ENCODE results near the gene RHBDL1. TPM values are rescaled to one million over a fixed set of nuclear protein-coding genes. Genes with fewer than 3 reads are reported as not detected.

Gene RHBDL1
- total and polyA plus RNA-seq, 9 of the 15 experiments (the other 6 are each of a cell fraction or from before 2014, with no cell fraction given), result 0.03 to 5.6 (median 1.3) TPM; not detected in 1

- TF ChIP-seq UBTF (IDR thresholded peaks at IDR 0.05; ENCODE audit: borderline replicate concordance in 1 of 2, low read depth in 2 of 2, low read length in 2 of 2) (0 out of 4 replicates have a peak, but pooled peaks of 1 of the 2 experiments have one; percentile 27), SMAD3 (CRISPR knock-in tag; conservative IDR thresholded peaks at IDR 0.05) (no peak), RBFOX2 (IDR thresholded peaks at IDR 0.05; ENCODE audit: low read depth, low read length) (peak; percentile 33), ZBTB9 (CRISPR knock-in tag; IDR thresholded peaks at IDR 0.05) (no peak), HDAC8 (tag; IDR thresholded peaks at IDR 0.05) (no peak), XRCC3 (IDR thresholded peaks at IDR 0.05) (no peak), RREB1 (CRISPR knock-in tag; IDR thresholded peaks at IDR 0.05) (0 out of 2 replicates have a peak, but pooled peaks have one; percentile 11), MED1 (CRISPR knock-in tag; IDR thresholded peaks at IDR 0.05; ENCODE audit: borderline replicate concordance) (no peak), SMARCA4 (IDR thresholded peaks at IDR 0.05) (no peak), SRSF3 (IDR thresholded peaks at IDR 0.05; ENCODE audit: insufficient read depth, low read length) (no peak), CTBP1 (IDR thresholded peaks at IDR 0.05; ENCODE audit: borderline replicate concordance) (no peak), ZNF280A (IDR thresholded peaks at IDR 0.05; ENCODE audit: low read depth, partially characterized antibody) (no peak), SMARCC2 (IDR thresholded peaks at IDR 0.05; ENCODE audit: low read depth) (no peak), NR2C2 (CRISPR knock-in tag; IDR thresholded peaks at IDR 0.05) (no peak), NR2C2 (tag; IDR thresholded peaks at IDR 0.05) (peak; percentile 9; the same call in 1 of the 2 replicates), PCBP2 (IDR thresholded peaks at IDR 0.05; ENCODE audit: low read depth, low read length, poor library complexity, severe bottlenecking) (no peak), ZNF436 (CRISPR knock-in tag; IDR thresholded peaks at IDR 0.05) (no peak), NONO (IDR thresholded peaks at IDR 0.05; ENCODE audit: low read depth in 2 of 2, low read length in 1 of 2) (no peak)
Observed at GRCh38 chr16:680625-680945, 5.1 kb downstream of the RHBDL1 start (continued).

All from K562 (cell line).